BLaER1 treated with 17β-estradiol and CSF1 and Interleukin-3, amounts not matched to agents 10 nM and 100 nM (cell line): ENCODE data around the gene DYRK1B.

ENCODE experiments used
- H3K27ac ChIP-seq, 11 experiments: shearing (Covaris generic); formaldehyde crosslinking; 2 replicates each; pipeline ENCODE4 v1.8.1; 2022
- H3K27me3 ChIP-seq, 11 experiments: shearing (Covaris generic); formaldehyde crosslinking; 2 replicates each; pipeline ENCODE4 v1.8.1; 2022
- H3K36me3 ChIP-seq, 11 experiments: shearing (Covaris generic); formaldehyde crosslinking; 2 replicates each; pipeline ENCODE4 v1.8.1; 2022
- H3K4me1 ChIP-seq, 10 experiments: shearing (Covaris generic); formaldehyde crosslinking; 2 replicates each; pipeline ENCODE4 v1.8.1; 2022
- H3K4me2 ChIP-seq, 11 experiments: shearing (Covaris generic); formaldehyde crosslinking; 2 replicates each; pipeline ENCODE4 v1.8.1; 2022
- H3K4me3 ChIP-seq, 10 experiments: shearing (Covaris generic); formaldehyde crosslinking; 2 replicates each; pipeline ENCODE4 v1.8.1; 2022
- H3K9ac ChIP-seq, 11 experiments: shearing (Covaris generic); formaldehyde crosslinking; 2 replicates each; pipeline ENCODE4 v1.8.1; 2022
- H3K9me3 ChIP-seq, 11 experiments: shearing (Covaris generic); formaldehyde crosslinking; replicated peaks in 1 of 11; 2 replicates each; pipeline ENCODE4 v1.8.1; 2022
- H4K20me1 ChIP-seq, 11 experiments: shearing (Covaris generic); formaldehyde crosslinking; 2 replicates each; pipeline ENCODE4 v1.8.1; 2022
- Cebpa-rat ChIP-seq, 11 experiments: shearing (Covaris generic); IDR thresholded peaks; 2 replicates each; pipeline ENCODE4 v1.8.1; 2022

DYRK1B gene

DNA sequence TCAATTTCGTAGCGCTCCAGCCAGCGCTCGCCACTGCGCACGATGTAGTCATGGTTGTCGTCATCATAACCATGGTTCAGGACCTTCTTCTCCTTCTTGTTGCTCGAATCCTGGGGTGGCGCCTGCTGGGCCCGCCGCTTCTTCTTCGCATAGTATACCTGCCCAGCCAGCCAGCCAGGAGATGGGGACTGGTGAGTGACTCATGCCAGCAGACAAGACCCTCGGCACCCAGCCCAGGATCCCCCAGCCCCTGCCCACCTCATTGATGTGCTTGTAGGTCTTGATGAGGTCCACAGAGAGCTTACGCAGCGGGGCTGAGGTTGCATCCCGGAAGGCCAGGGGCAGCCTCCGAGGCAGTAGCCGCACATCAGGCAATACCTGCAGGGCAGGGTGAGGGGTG, 3.6 kb downstream of the DYRK1B start:
- Histone ChIP-seq H3K4me1 (peaks cover 27 to 54% (median 45%) of the 10 kb centered on the region in 10 experiments), H3K4me2 (no peak overlapping the region), H3K27ac (no peak overlapping the region), H4K20me1 (peaks cover 0 to 88% (median 67%) of the 10 kb centered on the region in 11 experiments; a peak in 18 of 22 replicates), H3K36me3 (peaks cover 63 to 79% (median 73%) of the 10 kb centered on the region in 11 experiments), H3K27me3 (peaks cover 0 to 7% (median 0%) of the 10 kb centered on the region in 11 experiments; a peak in 3 of 22 replicates), H3K9me3 (no peaks in the 10 kb centered on the region), H3K9ac (no peak overlapping the region), H3K4me3 (no peak overlapping the region)
- TF ChIP-seq Cebpa-rat (IDR thresholded peaks at IDR 0.05), result no peak

DNA sequence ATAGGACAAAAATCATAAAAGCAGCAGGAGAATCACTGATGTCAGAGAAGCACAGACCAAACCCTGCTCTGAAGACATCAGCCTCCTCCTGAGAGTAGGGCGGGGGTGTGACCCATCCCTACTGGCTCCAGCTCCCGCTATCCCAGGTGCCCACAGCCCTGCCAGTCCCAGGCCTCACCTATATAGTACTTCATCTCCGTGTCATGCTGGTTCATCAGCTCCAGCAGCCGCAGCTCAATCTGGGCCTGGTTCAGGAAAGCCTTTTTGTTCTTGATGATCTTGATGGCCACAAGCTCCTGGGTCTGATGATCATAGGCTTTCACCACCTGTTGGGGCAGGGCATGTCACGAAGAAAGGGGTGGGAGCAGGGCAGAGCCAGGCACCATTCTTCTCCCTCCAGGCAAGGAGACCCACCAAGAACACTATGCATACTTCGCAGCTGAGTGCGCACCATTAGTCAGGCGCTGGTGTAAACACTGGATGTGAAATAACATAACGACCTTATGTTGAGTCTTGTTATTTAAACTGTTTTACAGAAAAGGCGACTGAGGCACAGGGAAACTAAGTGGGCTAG, 4.2 kb downstream of the DYRK1B start:
- H3K4me1 ChIP-seq, result peaks cover 31 to 57% (median 45%) of the 10 kb centered on the region in 10 experiments
- H3K4me2 ChIP-seq, result peak overlapping the region in 7 of 11 experiments; percentile 5 to 54 (median 26); a peak in 4 of 22 replicates
- H3K4me3 ChIP-seq, result no peak overlapping the region
- H3K36me3 ChIP-seq, result peaks cover 58 to 79% (median 71%) of the 10 kb centered on the region in 11 experiments
- peaks cover 0 to 85% (median 68%) of the 10 kb centered on the region in 11 experiments; a peak in 18 of 22 replicates for H4K20me1 ChIP-seq
- H3K27ac ChIP-seq, result no peak overlapping the region
- peaks cover 0 to 7% (median 0%) of the 10 kb centered on the region in 11 experiments; a peak in 3 of 22 replicates for H3K27me3 ChIP-seq
- TF ChIP-seq Cebpa-rat (IDR thresholded peaks at IDR 0.05), result no peak
- no peak overlapping the region for H3K9ac ChIP-seq
- H3K9me3 ChIP-seq, result no peaks in the 10 kb centered on the region

DNA sequence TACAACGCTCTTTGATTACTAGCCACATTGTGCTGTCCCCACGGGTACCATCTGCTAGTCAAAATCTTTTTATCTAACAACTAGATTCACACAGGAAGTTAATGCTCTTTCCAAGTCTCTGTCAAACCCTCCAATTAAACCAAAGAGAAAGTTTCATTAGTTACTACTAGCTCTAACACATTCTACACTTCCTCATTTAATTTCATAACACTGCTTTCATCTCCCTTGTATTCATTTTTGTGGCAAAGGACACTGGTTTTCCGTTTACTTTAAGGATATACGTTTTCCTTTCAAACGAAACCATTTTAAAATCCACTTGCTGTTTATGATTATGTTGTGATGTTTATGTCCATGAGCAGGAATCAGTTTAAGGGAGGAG, 5.3 kb downstream of the DYRK1B start:
- peak overlapping the region in 1 of 11 experiments; percentile 16; a peak in 2 of 22 replicates for H3K9ac ChIP-seq
- no peaks in the 10 kb centered on the region for H3K9me3 ChIP-seq
- no peak overlapping the region for H3K4me3 ChIP-seq
- H3K27me3 ChIP-seq, result peaks cover 0 to 7% (median 0%) of the 10 kb centered on the region in 11 experiments; a peak in 3 of 22 replicates
- no peak for TF ChIP-seq Cebpa-rat (IDR thresholded peaks at IDR 0.05)
- H3K36me3 ChIP-seq, result peaks cover 51 to 71% (median 63%) of the 10 kb centered on the region in 11 experiments; a peak in 21 of 22 replicates
- H3K4me2 ChIP-seq, result peak overlapping the region in 7 of 11 experiments; percentile 11 to 54 (median 43); a peak in 13 of 22 replicates
- peak overlapping the region in 2 of 11 experiments; percentile 30 to 44; a peak in 3 of 22 replicates for H3K27ac ChIP-seq
- H4K20me1 ChIP-seq, result peaks cover 0 to 74% (median 56%) of the 10 kb centered on the region in 11 experiments; a peak in 18 of 22 replicates
- H3K4me1 ChIP-seq, result peaks cover 25 to 51% (median 37%) of the 10 kb centered on the region in 10 experiments

DNA sequence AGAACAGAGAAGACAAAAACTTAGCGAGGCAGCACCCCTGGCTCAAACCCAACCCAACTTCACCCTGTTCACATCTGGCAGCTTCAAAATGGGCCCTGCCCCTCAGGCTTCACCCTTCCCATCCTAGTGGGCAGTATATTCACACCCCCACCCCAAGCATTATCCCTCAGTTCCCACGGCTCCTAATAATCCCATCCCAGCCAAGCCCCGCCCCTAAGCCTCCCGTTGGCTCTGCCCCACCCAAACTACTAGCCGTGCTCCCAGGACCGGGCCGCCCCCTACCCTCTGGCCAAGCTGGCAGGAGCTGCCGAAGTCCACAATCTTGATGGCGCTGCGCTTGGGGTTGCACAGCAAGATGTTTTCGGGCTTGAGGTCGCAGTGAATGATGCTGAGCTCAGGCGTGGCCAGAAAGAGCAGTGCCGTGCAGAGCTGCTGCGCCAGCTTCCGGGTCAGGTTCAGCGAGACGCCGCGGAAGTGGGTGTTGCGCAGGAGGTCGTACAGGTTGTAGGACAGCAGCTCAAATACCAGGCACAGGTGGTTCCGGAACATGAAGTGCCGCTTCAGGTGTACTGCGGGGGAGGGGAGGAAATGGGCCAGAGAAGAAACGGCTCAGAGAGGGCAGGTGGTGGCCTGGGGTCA, 5.8 kb downstream of the DYRK1B start:
- Histone ChIP-seq H4K20me1 (peaks cover 0 to 70% (median 52%) of the 10 kb centered on the region in 11 experiments; a peak in 18 of 22 replicates), H3K27ac (peak overlapping the region in 1 of 11 experiments; percentile 44; a peak in 2 of 22 replicates), H3K36me3 (peaks cover 51 to 71% (median 63%) of the 10 kb centered on the region in 11 experiments; a peak in 21 of 22 replicates), H3K4me3 (no peak overlapping the region), H3K4me1 (peaks cover 25 to 49% (median 37%) of the 10 kb centered on the region in 10 experiments), H3K9me3 (no peaks in the 10 kb centered on the region), H3K27me3 (peaks cover 0 to 7% (median 0%) of the 10 kb centered on the region in 11 experiments; a peak in 3 of 22 replicates), H3K9ac (no peak overlapping the region), H3K4me2 (peak overlapping the region in 6 of 11 experiments; percentile 11 to 54 (median 46); a peak in 10 of 22 replicates)
- no peak for TF ChIP-seq Cebpa-rat (IDR thresholded peaks at IDR 0.05)

DNA sequence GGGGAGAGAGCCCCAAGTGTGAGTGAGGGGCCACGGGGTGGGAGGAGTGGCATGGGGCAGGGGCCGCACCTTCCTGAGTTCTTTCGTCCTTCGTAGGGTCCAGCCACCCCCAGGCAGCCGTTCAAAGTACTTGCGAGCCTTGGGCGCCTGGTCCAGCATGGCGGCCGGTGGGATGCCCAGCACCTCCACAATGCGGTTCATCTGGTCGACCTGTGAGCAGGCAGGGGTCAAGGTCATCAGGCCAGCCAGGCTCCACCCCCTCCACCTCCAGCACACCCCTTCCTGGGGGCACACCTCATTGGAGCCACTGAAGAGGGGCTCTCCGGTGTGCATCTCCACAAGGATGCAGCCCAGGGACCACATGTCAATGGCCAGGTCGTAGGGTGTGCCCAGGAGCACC, 6.7 kb downstream of the DYRK1B start:
- Histone ChIP-seq H3K4me2 (no peak overlapping the region), H4K20me1 (peaks cover 0 to 61% (median 46%) of the 10 kb centered on the region in 11 experiments; a peak in 18 of 22 replicates), H3K9ac (no peak overlapping the region), H3K27ac (no peak overlapping the region), H3K36me3 (peaks cover 51 to 75% (median 63%) of the 10 kb centered on the region in 11 experiments; a peak in 21 of 22 replicates), H3K4me3 (no peak overlapping the region), H3K9me3 (no peaks in the 10 kb centered on the region), H3K4me1 (peaks cover 15 to 40% (median 30%) of the 10 kb centered on the region in 10 experiments), H3K27me3 (peaks cover 0 to 7% (median 0%) of the 10 kb centered on the region in 11 experiments; a peak in 3 of 22 replicates)
- no peak for TF ChIP-seq Cebpa-rat (IDR thresholded peaks at IDR 0.05)

DNA sequence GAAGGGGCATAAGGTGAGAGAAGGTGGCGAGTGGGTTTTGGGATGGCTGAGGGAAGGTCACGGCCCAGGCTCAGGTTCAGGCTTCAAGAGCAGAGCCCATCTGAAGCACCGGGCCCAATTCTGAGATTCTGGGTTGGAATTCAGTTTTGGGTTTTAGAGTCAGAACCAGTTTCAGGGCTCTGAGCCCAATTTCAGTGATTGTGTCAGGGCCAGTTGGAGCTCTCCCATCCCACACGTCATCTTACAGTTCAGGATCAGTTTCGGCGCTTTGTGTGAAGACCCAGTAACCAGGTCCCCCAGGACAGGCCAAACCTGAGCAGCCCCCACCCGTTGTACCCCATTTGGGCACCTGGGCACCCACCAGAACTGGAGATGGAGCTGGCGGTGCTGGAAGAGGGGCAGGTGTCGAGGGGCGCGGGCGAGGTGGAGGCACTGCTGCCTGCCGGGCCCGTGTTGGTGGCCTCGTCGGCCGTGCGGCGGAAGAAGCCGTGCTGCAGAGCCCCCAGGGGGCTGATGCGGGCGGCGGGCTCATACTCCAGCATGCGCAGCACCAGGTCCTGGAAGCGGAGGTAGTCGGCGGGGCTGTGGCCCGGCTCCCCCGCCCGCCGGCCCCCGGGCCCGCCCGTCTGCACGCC, 7.5 kb downstream of the DYRK1B start:
- H4K20me1 ChIP-seq, result peaks cover 0 to 53% (median 38%) of the 10 kb centered on the region in 11 experiments; a peak in 18 of 22 replicates
- peaks cover 0 to 5% (median 0%) of the 10 kb centered on the region in 11 experiments; a peak in 3 of 22 replicates for H3K27me3 ChIP-seq
- H3K9ac ChIP-seq, result no peak overlapping the region
- H3K4me2 ChIP-seq, result no peak overlapping the region
- no peak for TF ChIP-seq Cebpa-rat (IDR thresholded peaks at IDR 0.05)
- peaks cover 8 to 32% (median 23%) of the 10 kb centered on the region in 10 experiments; a peak in 19 of 20 replicates for H3K4me1 ChIP-seq
- peaks cover 45 to 70% (median 59%) of the 10 kb centered on the region in 11 experiments; a peak in 21 of 22 replicates for H3K36me3 ChIP-seq
- H3K9me3 ChIP-seq, result no peaks in the 10 kb centered on the region
- no peak overlapping the region for H3K4me3 ChIP-seq
- H3K27ac ChIP-seq, result no peak overlapping the region

DNA sequence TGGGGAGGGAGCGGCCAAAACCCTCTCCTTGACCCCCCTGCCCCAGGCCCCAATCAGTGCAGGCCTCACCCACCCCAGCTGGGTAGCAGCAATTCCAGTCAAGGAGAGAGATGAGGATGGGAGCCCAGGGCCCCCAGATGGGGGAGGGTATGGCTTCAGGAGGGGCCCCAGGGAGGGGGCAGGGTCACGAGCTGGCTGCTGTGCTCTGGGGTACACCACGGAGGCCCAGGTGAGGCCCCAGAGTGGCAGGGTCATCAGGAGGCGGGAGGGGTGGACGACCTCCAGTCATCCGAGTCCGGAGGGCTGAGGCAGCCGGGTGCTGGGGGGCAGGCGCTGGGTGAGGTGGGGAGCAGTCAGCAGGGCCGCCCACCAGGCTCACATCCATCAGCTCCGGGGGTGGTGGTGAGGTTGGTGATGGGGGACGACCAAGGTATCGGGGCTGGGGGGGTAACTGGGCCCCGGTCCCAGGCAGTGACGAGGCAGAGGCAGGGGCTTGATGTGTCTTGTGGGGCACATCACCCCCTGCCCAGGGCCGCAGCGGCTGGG, 8.4 kb downstream of the DYRK1B start:
- Histone ChIP-seq H3K4me3 (no peak overlapping the region), H3K4me1 (peaks cover 7 to 32% (median 22%) of the 10 kb centered on the region in 10 experiments; a peak in 18 of 20 replicates), H3K9ac (no peak overlapping the region), H3K36me3 (peaks cover 38 to 61% (median 50%) of the 10 kb centered on the region in 11 experiments; a peak in 21 of 22 replicates), H3K4me2 (no peak overlapping the region), H4K20me1 (peaks cover 0 to 45% (median 31%) of the 10 kb centered on the region in 11 experiments; a peak in 18 of 22 replicates), H3K9me3 (no peaks in the 10 kb centered on the region), H3K27me3 (no peaks in the 10 kb centered on the region), H3K27ac (no peak overlapping the region)
- no peak for TF ChIP-seq Cebpa-rat (IDR thresholded peaks at IDR 0.05)

DNA sequence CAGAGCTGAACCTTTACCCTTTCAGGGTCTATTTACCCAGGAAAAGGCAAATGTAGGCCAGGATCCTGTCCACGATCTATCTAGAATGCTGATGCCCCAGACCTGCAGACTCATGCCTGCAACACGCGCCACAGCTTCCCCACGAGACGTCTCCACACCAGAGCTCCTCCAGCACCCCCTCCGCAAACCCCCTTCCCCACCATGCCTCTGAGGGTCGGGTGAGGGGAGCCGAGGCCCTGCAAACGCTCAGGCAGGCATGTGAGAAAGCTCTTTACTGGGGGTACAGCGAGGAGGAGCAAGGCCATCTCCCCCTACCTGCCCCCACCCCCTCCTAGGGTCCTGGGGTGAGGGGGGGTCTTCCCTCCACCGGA, 8.9 kb downstream of the DYRK1B start:
- H3K4me1 ChIP-seq, result peaks cover 7 to 32% (median 22%) of the 10 kb centered on the region in 10 experiments; a peak in 18 of 20 replicates
- H3K9ac ChIP-seq, result no peak overlapping the region
- H4K20me1 ChIP-seq, result peaks cover 0 to 40% (median 25%) of the 10 kb centered on the region in 11 experiments; a peak in 18 of 22 replicates
- no peaks in the 10 kb centered on the region for H3K27me3 ChIP-seq
- TF ChIP-seq Cebpa-rat (IDR thresholded peaks at IDR 0.05), result no peak
- H3K36me3 ChIP-seq, result peaks cover 33 to 56% (median 45%) of the 10 kb centered on the region in 11 experiments; a peak in 21 of 22 replicates
- H3K4me2 ChIP-seq, result peak overlapping the region in 7 of 11 experiments; percentile 5 to 69 (median 21); a peak in 10 of 22 replicates
- H3K9me3 ChIP-seq, result no peaks in the 10 kb centered on the region
- H3K4me3 ChIP-seq, result no peak overlapping the region
- peak overlapping the region in 1 of 11 experiments; percentile 18; a peak in 1 of 22 replicates for H3K27ac ChIP-seq
